DMS53 treated with DMSO at 0.1 percent for 48 hours (cell line): ENCODE data around the gene MEIS2.

Source experiments
- DNase-seq: peaks from one replicate; lab custom pipeline; 2025; ENCODE audit not compliant: unreplicated experiment; lab: John Stamatoyannopoulos, UW

Gene MEIS2

DNA sequence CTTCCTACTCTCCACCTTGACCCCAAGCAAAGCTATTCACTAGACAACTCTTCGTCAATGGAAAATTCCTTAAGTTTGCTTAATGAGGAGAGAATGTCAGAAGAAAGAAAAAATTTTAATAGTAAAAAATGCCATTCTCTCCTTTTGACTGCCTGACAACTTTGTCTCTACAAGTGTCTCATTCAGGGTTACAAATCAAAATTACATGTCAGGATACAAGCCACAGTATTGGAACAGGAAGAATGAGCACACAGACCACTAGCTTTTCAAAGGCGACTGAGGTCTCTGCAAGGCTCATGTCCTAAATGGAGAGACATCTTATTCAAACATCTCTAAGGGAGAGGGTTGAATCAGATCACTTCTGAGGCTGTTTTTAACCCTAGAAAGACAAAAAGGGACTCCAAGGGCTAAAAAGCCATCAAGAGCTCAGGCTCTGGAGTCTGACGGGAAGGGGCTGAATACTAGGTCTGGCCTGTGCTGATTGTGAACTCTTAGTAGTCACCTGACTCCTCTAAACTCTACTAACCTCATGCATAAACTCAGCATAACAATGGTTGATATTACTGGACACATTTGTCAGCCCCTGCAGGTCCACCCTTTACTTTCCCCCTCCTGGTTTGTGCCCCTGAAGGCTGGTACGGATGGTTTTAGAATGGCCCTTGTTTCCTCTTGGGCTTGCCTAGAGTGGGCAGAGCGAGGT, 12.8 kb upstream of the MEIS2 start:
- DNase-seq: no peak

DNA sequence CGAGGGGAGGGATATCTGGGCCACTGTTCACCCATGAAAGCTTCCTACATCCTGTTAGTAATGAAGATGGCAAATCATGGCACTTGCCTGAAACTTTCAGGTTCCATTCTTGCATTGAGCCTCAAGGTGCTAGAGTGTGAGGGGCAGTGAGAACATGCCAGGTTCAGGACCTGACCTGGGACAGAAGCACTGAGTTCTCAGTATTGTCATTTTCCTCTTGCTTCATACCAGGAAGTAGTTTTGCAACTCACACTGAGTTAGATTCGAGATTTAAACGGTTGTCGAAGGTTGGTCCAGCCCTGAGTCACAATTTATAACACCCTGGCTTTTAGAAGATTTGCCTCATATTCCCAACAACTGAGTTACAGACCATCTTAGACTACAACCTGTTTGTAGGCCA, 11.8 kb upstream of the MEIS2 start:
- peak; percentile 2 for DNase-seq

DNA sequence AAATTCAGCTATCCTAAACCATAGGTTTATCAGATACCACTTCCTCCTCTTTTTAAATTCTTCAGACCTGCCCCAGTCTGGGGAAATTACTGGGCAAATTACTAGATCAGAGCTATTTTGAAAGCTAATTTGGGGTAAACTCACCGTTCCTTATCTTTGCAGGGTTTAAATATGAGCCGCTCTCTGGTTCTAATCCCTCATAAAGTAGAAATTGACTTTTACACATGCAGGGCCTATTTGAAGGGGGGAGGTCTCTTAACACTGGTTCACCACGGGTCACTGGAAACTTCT, 11.0 kb upstream of the MEIS2 start:
- no peak for DNase-seq

DNA sequence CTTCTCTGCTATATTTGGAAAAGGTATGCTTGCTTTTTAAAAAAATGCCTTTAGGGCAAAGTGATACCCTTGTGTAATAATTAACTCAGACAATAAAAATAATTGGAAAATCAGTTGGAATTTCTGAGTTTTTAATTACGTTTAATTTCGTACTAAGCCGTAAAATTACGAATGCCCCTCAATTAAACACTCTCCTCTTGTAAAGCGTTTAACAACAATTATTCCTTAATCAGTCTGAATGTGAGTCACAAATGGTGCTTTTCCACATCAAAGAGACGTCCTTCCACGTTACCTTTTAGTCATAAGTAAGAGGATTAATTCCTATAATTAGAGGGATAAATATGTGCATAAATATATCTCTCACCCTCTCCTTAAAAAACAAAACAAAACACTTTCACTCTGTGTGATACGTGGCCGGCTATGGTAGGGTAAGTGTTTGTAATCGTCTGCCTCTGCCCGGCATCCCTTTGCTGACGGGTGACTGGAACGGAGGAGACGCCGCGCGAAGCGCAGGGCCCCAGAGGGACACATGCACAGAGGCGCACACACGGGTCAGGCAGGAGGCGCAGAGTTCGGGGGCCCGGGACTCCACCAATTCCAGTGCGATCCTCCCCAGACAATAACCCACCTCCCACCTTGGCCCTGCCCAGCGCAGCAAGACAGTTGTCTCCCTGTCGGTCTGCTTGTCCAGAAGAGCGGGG, 9.7 kb upstream of the MEIS2 start:
- peak; percentile 10 for DNase-seq

DNA sequence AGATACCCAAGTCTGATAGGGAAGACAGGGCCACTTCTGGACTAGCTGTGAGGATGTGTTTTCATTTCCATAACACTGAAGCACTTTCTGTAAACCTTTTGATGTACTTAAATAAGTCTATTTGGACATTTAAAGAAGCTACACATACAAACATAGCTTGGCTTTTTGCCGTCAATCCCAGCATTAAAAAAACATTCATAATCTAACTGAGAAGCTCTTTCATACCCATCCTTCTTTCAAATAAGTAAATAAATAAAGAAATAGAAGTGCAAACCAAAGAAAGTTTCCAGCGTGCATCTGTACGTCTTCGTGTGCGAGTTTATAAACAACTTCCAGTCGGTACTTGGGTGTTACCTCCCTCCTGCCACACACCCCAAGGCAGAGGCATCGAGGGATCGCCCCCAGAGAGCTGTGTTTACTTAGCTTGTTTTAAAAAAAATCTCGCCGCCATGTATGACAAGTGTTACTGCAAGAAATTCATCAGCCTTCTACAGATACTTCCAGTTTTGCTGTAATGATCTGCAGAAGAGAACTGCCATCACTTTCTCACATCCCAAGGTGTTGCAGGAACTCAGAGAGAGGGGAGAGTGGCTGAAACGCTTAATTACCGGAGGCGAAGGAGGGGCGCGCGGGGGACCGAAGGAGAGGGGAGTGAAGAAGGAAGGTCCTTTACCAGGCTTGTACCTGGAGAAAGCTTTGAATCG, 9.0 kb upstream of the MEIS2 start:
- no peak for DNase-seq

DNA sequence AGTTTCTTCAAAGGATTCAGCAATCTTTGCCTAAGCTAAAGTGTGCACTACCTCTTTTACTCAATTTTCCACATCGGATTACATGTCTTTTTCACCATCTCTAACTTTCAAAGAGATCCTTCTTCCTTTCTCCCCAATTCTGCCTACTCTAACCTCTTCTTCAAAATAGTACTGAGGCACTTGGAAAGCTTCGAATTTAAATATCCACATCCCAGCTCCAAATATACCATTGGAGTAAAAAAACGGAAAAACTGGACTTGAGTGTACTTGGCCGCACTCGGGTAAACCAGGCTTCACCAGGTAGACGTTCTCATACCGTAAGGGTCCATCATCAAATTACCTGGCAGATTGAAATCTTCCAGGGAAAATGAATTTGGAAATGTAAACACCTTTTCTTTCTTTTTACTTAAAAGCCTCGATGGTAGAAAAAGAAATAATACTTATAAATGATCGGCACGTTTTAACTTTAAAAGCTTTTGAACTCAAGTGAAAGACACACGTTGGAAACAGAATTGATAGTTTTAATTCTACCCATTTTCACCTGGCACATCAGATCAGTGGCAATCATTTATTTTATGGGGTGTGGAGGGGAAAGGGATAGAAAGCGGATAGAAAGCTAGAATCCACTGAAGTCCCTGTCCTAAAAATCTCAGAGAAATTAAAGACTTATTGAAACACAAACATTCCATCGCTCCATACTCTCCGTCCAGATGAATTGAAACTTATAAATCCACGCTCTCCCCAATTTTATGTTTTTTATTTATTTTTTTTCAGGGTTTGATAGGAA, 8.2 kb upstream of the MEIS2 start:
- DNase-seq: no peak

DNA sequence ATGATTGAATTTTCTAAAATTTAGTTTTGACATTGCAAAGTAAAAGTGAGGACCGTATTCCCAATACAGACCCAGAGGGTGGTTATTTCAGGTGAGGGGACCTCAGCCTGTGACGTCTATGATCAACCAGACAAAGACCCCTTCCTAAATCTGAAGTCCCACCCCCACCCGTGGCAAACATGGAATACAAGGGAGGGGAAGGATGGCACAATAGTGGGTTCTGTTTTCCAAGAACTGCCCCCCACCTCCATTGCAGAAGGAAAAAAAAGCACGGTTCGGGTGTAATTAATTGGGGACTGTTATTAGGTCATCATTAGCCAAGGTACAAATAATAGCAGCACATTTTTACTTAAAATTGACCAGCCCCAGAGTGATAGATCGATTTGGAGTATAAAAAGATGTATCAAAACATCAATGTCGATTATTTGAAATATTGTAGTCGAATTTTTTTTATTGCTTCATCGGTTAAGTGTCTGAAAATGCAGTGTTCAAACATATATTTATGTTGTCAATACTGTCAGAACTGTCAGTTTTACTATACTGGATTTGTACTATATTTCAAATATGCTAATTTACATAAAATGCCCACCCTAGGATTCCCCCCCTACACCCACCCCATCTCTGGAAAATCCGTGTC, 7.5 kb upstream of the MEIS2 start:
- no peak for DNase-seq

DNA sequence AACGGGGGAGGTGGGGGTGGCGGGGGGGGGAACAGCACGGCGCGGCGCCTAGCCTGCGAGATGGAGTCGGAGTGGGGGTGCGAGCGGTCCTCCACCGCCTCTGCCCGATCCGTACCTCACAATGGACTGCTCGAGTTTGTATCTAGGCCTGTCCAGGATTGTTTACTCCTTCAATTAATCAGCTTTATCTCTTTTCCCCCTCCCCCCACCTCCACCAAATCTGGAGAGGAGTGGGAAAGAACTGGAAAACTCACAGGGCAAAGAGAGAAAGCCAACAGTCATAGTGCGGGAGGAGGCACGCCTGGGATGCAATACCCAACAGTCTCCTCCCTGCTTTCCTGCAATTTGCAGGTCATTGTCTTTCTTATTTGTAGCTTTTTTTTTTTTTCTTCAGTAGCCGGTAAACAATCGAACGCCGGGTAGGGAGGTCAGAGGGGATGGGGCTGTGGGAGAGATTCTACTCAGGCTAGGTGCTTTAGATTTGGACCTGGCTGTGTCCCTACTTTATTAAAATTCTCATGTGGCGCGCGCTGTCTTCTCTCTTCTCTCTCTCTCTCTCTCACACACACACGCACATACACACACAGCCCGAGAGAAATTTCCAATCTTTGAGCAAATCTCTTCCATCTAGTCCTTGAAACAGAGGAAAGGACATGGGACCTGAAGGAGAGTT, 6.9 kb upstream of the MEIS2 start:
- DNase-seq: no peak

DNA sequence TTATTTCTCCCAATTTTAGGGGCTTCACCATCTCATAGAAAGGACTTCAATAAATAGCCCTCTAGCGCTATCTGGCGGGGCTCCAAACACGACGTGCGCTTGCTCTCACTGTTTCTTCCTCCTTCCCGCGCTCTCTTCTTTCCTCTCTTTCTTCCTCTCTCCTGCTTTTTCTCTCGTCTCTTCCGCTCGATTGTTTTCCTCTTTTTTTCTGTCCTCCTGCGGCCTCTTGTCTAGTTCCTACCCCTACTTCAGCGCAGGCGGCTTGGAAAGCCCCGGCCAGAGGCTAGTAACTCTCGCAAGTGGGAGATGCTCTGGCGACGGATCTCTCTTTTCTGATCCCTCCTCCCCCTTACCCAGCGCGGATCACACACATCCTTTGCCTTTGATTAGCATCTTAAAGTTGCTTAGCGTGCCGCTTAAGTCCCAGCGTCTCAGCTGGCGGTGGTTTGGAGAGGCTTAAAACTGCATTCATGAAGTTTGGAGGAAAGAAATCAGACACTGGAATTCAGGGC, 6.2 kb upstream of the MEIS2 start:
- DNase-seq: no peak

DNA sequence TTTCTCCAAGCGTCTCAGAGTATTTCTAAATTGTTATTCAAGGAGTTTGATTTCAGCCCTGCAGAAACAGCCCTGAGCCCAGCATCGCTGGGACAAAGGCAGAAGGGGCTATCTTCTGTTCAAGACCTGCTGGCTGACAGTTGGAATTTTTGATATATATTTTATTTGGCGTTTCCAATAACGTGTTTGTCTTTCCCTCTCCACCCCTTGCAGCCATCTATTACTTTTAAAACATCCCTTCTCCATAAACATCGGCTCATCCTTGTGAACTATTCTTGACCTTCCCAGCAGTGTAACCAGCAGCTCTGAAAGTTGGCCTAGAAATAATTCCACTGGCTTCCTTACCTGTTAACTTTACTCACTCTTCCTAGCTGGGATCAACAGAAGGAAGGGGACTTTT, 5.5 kb upstream of the MEIS2 start:
- no peak for DNase-seq

DNA sequence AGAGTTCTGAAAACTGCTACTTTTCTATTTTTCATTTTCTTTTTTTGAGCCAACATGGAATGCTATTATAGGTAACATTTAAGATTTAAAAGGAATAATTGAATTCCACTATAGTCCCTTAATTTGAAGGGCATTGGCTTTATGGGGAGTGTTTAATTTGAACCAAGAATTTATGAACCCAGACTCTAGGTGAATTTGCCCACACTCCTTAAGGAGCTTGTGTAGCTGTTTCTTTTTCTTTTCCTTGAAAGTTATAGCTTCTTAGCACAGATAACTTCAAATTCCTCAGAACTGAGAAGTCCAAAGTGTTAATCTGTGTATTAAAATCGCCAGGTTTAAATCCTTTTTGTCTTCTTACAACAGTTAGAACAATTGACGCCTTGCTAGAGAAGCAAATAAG, 4.7 kb upstream of the MEIS2 start:
- no peak for DNase-seq

DNA sequence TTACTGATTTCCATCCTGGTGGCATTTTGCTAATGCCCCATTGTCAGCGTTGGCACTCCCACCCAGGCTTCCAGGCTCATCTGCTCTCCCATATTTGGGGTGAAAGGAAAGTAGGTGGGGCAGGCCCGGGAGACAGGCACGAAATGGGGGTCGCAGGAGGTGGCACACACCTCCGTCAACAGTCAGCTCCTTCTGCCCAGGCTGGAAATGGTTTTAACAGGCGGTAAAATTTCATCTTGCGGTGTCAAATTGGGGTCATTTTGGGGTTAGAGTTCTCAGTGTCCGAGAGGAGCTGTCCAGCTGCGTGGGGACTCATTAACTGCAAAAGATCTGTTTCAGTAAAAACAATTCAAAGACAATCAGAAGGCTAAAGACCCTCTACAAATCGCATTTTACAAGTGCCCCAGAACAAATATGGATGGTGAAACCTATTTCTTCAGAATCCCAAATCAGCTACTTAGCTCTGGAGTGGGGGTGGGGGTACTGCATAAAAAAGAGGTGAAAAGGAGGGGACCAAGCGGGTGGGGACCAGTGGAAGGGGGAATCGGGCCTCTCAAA, 4.2 kb upstream of the MEIS2 start:
- DNase-seq: no peak

DNA sequence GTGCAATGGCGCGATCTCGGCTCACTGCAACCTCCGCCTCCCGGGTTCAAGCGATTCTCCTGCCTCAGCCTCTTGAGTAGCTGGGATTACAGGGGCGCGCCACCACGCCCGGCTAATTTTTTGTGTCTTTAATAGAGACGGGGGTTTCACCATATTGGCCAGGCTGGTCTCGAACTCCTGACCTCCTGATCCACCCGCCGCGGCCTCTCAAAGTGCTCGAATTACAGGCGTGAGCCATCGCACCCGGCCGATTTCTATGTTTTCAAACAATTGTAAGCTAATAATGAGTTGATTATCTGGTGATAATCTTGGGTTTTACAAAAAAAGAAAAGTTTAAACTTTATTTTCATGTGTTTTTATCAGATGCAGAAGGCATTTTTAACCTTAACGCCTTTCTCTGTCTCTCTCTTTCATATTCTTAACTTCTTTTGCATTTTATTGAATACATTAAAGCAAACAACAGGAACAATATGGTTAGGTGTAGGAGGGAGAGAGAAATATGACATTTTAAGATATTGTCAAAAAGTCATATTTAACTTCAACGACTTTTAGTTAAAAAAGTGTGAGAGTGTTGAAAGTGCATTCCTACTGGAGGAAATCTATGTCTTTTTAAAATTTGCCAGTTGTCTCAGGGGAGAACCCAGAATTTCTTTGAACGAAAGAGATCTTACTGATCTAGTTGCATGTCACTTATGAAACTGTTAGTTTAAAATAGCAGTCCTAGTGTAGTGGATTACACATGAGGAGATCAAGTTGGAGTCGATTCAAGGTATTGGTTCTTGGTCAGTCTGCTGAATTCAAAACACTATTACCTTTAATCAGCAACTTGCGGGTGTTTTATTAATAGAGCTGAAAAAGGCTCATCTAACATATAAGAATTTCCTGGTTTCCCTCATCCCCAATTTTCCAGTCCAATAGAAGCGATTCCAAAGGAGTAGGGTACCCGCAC, 3.4 kb upstream of the MEIS2 start:
- DNase-seq: no peak

DNA sequence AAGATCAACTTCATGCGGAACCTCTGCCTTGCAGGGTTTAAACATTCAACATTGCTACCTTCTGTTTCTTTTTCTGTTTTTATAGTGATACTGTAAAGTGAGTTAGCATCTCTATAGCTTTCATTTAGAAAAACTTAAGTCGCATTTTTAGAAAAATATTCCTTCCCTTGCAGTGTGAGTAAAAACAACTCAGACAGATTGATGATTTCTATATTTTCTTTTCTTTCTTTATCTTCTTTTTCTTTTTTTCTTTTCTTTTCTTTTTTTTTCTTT, 2.8 kb upstream of the MEIS2 start:
- DNase-seq: no peak

DNA sequence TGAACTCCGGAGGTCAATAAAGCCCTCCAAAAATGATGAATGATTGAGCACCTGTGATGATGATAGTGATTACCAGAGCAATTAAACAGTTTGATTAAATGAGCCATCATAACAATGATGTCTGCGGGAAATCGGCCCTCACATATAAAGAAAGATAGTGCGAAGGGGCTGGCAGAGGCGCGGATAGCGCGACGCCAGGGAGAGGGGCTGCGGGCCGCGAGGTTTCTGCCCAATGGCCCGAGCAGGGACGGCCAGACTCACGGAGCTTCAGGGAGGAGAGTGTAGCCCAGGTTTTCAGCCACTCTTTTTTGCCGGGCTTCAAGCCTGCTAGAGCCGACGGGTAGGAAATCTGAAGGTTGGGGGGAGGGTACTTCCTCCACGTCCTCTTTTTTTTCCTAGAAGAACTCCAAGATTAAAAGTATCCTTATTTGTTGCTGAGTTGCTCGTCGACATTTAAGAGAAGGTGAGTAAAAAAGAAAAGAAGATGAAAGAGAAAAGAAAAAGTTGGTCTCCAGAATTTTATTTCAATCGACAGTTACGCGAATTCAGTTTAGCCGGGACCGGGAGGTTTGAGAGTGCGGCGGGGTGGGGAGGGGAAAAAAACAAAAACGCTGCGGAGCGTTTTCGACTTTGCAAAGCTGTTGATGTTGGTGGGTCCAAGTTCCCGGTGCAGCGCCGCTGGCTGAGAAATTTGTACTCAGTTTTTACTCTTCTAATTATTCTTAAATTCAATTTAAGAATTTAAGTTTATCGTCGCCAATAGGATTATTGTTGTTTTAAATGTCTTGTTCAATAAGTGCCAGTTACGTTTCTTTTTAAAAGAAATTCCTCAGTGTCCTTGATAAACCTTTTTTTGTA, 2.2 kb upstream of the MEIS2 start:
- DNase-seq: peak; percentile 20

DNA sequence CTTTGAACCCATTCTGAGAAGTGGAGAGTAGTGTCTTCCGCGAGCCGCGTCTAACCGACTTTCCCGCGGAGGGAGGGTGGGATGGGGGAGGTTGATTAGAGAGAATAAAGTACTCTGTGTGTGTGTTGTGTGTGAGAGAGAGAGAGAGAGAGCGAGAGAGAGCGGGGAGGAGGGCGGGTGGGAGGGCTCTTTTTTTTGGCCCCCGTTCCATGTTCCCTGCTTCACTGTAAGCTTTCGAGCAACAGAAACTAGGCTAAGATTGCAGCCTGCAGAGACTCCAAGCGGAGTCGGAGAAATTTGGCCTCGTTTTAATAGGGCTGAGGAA, 1.6 kb upstream of the MEIS2 start:
- peak; percentile 20 for DNase-seq

DNA sequence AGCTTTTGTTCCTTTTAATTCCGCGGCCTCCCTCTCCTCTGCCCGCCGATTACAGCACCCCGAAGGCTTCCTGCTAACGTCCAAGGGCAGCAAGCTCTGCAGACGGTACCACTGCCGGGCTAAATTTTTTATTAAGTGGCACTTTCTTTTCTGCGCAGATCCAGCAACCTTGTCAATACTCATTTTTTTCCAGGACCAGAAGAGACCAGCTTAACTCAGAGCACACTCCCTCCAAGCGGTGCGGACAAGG, 542 bp upstream of the MEIS2 start:
- peak; percentile 71 for DNase-seq

DNA sequence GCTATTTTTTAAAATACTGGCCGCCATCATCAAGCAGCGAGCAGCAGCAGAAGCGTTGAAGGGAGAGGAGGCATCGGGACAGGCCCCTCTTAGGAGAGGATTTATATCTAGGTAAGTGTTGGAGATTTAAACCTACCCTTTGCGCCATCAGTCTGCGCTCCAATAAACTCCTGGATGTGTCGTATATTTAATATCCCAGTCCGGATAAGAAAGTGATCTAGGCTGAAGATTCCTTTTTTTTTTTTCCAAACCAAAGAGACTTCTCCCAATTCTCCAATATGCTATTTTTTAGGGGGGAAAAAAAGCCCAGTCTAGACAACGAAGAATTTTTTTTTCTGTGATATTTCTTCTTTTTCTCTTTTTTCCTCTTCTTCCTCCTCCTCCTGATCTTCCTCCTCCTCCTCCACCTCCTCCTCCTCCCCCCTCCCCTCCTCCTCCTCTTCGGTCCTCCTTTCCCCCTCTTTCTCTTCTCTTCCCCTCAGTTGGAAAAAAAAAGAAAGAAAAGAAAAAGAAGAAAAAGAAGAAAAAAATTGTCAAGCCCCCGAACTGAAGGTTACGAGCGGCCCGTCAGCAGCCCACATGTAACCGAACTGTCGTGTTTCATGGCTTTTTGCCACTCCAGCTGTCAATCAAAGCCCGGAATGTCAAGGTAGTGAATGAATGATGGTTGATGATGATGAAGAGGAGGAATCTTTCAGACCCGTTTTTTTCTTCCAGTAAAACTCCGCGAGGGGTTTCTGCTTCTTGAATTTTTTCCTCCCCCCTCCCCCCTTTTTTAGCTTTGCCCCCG, 835 bp downstream of the MEIS2 start:
- peak; percentile 21 for DNase-seq
